22Rv1 (cell line): ENCODE measurements around the gene FOSB.

Experiments used
- ZFX ChIP-seq: fragments of 450-650 bp; IDR thresholded peaks from 2 replicates; pipeline ENCODE4 v1.6.1; 2017; ENCODE audit warnings: antibody characterized with exemption, borderline replicate concordance
- TF ChIP-seq, protein P1 (sequence below): fragments of 450-650 bp; IDR thresholded peaks from 2 replicates; pipeline ENCODE4 v1.5.1; 2017; ENCODE audit warnings: mild to moderate bottlenecking

GRCh38 chr19:45462174-45462573 lies 5.6 kb upstream of the FOSB start:
- TF ChIP-seq, protein P1, sequence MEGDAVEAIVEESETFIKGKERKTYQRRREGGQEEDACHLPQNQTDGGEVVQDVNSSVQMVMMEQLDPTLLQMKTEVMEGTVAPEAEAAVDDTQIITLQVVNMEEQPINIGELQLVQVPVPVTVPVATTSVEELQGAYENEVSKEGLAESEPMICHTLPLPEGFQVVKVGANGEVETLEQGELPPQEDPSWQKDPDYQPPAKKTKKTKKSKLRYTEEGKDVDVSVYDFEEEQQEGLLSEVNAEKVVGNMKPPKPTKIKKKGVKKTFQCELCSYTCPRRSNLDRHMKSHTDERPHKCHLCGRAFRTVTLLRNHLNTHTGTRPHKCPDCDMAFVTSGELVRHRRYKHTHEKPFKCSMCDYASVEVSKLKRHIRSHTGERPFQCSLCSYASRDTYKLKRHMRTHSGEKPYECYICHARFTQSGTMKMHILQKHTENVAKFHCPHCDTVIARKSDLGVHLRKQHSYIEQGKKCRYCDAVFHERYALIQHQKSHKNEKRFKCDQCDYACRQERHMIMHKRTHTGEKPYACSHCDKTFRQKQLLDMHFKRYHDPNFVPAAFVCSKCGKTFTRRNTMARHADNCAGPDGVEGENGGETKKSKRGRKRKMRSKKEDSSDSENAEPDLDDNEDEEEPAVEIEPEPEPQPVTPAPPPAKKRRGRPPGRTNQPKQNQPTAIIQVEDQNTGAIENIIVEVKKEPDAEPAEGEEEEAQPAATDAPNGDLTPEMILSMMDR: no peak
- no peak for TF ChIP-seq ZFX
